GM18505 (cell line): ENCODE measurements around the gene SPDEF.

ENCODE experiments used
- ATAC-seq: cut with Tn5 transposase; IDR thresholded peaks from one replicate; pipeline ENCODE4 v1.9.1; 2021; ENCODE audit not compliant: unreplicated experiment
- POLR2A ChIP-seq: IDR thresholded peaks from 4 replicates; pipeline ENCODE4 v1.6.1; 2011; ENCODE audit warnings: borderline replicate concordance; ENCODE audit not compliant: insufficient read depth, insufficient read length; ENCODE audit errors: extremely low read depth

The SPDEF gene

GRCh38 chr6:34589691-34590090 lies 33.6 kb upstream of the SPDEF start:
- no peak for TF ChIP-seq POLR2A

GRCh38 chr6:34589140-34589539 lies 33.0 kb upstream of the SPDEF start:
- TF ChIP-seq POLR2A, result no peak
- no peak for ATAC-seq

More at GRCh38 chr6:34589691-34590090, 33.6 kb upstream of the SPDEF start:
- no peak for ATAC-seq

- no peak for ATAC-seq
- no peak for TF ChIP-seq POLR2A
Observed at GRCh38 chr6:34587851-34588250, 31.7 kb upstream of the SPDEF start.

GRCh38 chr6:34587325-34587724 lies 31.2 kb upstream of the SPDEF start:
- no peak for TF ChIP-seq POLR2A
- ATAC-seq, result no peak

GRCh38 chr6:34586327-34587040 lies 30.4 kb upstream of the SPDEF start:
- no peak for ATAC-seq
- TF ChIP-seq POLR2A, result no peak

- ATAC-seq, result no peak
- no peak for TF ChIP-seq POLR2A
Observed at GRCh38 chr6:34585512-34586061, 29.5 kb upstream of the SPDEF start.

GRCh38 chr6:34585108-34585507 lies 29.0 kb upstream of the SPDEF start:
- no peak for TF ChIP-seq POLR2A
- no peak for ATAC-seq

GRCh38 chr6:34584694-34585093 lies 28.6 kb upstream of the SPDEF start:
- ATAC-seq, result no peak
- TF ChIP-seq POLR2A, result no peak

GRCh38 chr6:34583861-34584604 lies 27.9 kb upstream of the SPDEF start:
- no peak for ATAC-seq
- TF ChIP-seq POLR2A, result no peak

- ATAC-seq, result no peak
Observed at GRCh38 chr6:34583461-34583860, 27.3 kb upstream of the SPDEF start.

GRCh38 chr6:34581561-34581920 lies 25.4 kb upstream of the SPDEF start:
- no peak for TF ChIP-seq POLR2A

More at GRCh38 chr6:34583461-34583860, 27.3 kb upstream of the SPDEF start:
- TF ChIP-seq POLR2A, result no peak

GRCh38 chr6:34580707-34581560 lies 24.8 kb upstream of the SPDEF start:
- no peak for TF ChIP-seq POLR2A
- no peak for ATAC-seq

More at GRCh38 chr6:34581561-34581920, 25.4 kb upstream of the SPDEF start:
- no peak for ATAC-seq
